Measurements from ENCODE around the gene MAP2.
A peak's percentile ranks its signal among the peaks of the same experiment; 100 is the strongest.
"Not testable (repeated sequence)": the region's sequence is repeated elsewhere in the genome, so short reads cannot be mapped to it uniquely, and the experiment has no call there.

The MAP2 gene

DNA sequence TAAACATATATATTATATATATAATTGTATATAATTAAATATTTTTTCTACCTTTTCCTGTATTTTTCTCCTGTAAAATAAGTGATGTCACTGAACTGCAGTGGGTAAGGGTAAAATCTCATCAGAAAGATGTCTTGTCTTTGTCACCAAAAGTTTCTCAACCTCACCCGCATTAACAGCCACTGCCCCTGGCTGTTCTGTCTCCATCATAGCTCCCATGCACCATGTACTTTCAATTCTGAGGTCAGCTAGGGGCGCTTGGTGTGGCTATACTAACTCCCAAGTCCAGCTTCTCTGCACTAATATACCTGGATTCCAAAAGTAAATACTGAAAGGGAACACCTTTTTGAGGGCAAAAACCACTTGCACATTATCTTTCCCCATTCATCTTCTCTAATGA lies 46.6 kb downstream of the MAP2 start:
- DNase-seq, result no peak
- intact Hi-C loops (cut with DNase I), result no loop called here

DNA sequence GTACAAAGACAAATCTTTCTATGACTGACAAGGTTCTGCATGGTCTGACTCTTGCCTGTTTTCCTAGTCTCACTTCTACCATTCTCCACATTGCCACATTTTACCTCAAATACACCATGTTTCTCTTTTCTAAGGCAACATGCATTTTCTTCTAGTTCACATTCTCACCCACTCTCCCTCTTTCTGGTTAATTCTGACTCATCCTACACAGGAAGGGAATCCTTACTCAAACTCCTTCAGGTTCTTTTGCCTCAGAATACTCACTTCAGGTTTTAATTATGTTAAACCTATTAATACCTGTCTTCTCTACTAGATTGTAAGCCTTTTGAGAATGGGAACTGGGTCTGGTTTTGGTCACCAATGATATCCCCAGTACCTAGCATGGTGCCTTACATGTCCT lies 47.2 kb downstream of the MAP2 start:
- intact Hi-C loops (cut with DNase I), result no loop called here
- no peak for DNase-seq

DNA sequence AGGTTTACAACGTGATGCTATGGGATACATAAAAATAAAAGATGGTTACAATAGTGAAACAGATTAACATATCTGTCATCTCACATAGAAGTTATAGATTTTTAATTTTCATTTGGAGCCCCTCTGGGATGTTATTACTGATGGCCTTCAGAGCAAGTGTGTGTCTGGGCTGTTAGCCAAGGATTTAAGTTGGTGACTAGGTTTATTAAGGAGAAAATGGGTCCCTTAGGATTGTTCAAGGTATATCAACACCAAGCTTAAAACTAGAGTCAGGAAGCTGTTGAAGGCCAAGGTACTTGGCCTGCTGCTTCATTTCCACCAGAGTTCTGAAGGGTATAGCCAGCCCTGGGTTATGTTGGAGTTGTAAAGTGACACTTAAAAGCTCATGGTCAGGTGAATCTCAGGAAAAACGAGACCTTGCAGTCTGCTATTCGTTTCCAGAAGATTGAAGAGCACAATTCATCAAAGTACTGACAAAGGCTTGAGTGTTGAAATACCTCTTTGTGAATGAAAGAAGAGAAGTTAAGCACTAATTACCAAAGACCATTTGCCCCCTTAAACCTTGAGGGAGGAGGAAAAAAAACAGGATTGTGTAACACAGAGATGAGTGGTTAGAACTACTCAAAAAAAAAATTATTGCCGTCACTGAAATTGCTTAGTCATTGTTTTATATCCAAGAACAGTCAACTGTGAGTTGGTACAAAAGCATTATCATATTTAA lies 48.4 kb downstream of the MAP2 start:
- intact Hi-C loops (cut with DNase I), result no loop called here
- no peak for DNase-seq

DNA sequence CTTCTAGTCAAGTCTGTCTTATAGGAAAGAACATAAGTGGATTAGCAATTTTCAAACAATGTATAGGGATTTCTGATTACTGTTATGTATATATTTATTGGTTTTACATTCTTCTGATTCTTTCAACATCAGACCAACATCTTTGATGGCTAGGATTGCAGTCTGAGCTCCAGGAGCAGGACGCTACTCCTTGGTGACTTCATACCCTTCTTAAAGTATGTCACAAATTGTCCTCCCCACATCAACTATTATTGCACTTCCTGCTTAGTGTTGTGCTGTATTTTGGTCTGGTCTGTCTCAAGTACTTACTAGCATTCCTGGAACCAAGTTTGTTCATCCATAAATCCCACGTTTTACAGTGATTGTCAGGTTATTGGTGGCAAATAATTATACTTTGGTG lies 49.0 kb downstream of the MAP2 start:
- no peak for DNase-seq
- intact Hi-C loops (cut with DNase I), result no loop called here

DNA sequence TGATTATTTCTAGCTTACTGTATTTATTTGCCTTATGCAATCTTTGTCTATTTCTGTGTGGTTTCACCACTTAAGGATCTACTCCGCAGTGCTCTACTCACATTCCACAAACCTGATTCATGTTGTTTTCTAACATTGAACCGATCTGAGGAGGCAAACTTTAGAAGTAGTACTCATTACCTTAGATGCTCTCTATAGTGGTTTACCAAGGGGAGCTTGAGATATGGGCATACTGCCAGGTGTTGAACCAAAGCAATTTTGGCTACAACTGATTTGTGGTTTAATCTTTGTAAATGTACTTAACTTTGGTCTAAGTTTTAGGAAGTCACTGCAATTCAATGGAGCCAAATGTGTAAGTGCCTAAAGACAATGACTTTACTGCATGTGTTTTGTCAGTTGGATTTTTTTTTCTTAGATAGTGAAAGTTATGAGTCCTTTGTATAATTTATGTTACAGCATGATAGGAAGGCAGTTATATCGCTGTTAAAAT lies 50.1 kb downstream of the MAP2 start:
- intact Hi-C loops (cut with DNase I), result no loop called here
- no peak for DNase-seq

DNA sequence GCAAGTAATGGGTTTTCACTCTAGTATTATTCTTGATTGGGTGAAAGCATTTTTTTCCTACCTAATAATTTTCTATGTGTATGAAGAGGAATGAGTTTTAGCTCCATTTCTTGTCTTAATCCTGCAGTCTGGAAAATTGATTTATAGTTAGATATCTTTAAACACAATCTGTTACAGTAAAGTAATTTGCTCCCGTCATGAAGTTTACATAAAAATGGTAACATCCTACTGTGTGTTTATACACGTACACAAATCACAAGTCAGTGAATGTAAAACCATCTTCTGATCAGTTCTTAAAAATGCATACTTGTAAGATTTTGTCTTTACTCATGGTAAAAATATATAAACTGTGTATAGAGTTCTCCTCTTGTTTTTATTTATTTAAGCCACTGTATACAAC lies 51.1 kb downstream of the MAP2 start:
- DNase-seq, result no peak
- intact Hi-C loops (cut with DNase I), result no loop called here

DNA sequence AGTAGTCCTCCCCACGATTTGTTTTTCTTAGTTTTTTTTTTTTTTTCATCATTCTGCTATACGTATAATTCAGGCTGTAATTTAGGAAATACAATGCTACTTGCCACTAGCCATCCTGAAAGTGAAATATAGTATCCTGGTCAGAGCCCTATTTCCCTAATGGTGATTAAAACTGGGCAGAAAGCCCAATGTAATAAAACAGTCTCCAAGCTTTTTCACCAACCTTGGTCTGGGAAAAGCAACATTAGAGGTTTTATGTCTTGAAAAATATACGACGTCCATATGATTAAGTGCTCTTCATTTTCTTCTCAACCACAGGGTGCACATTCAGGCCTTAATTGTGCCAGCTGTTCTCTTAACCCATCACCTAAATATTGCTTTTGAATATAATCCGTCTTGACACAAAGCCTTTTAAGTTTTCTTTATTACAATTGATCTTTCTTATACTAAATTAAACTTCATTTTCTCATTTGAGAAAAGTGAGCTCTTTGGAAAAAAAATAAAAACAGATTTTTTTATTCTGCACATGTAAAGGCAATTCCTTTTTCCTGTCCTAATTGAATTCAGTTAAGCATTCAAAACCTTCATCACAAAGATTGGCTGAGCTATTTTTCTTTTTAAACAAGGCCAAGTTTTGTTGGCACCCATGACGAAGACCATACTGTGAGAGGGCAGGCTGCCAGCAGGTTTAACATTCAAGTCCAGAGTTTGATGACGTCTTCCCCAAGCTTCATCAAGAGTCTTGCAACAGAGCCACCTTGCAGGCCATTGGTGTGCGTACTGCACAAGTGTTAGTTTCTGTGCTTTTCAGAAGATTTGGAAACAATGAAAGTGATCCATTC lies 52.7 kb downstream of the MAP2 start:
- peak in 30 of 42 donors; percentile 4 to 80 (median 44) for DNase-seq
- intact Hi-C loops (cut with DNase I), result no loop called here

DNA sequence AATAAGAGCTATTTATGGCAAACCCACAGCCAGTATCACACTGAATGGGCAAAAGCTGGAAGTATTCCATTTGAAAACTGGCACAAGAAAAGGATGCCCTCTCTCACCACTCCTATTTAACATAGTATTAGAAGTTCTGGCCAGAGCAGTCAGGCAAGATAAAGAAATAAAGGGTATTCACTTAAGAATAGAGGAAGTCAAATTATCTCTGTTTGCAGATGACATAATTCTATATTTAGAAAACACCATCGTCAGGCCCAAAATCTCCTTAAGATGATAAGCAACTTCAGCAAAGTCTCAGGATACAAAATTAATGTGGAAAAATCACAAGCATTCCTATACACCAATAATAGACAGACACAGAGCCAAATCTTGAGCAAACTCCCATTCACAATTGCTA lies 68.4 kb downstream of the MAP2 start:
- intact Hi-C loops (cut with DNase I); DNase-seq: not testable (repeated sequence)

DNA sequence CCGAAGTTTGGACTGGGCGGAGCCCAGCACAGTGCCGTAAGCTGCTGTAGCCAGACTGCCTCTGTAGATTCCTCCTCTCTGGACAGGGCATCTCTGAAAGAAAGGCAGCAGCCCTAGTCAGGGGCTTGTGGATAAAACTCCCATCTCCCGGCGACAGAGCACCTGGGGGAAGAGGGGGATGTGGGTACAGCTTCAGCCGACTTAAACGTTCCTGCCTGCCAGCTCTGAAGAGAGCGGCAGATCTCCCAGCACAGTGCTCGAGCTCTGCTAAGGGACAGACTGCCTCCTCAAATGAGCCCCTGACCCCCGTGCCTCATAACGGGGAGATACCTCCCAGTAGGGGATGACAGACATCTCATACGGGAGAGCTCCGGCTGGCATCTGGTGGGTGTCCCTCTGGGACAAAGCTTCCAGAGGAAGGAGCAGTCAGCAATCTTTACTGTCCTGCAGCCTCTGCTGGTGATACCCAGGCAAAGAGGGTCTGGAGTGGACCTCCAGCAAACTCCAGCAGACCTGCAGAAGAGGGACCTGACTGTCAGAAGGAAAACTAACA lies 71.3 kb downstream of the MAP2 start:
- intact Hi-C loops (cut with DNase I), result not testable (repeated sequence)

DNA sequence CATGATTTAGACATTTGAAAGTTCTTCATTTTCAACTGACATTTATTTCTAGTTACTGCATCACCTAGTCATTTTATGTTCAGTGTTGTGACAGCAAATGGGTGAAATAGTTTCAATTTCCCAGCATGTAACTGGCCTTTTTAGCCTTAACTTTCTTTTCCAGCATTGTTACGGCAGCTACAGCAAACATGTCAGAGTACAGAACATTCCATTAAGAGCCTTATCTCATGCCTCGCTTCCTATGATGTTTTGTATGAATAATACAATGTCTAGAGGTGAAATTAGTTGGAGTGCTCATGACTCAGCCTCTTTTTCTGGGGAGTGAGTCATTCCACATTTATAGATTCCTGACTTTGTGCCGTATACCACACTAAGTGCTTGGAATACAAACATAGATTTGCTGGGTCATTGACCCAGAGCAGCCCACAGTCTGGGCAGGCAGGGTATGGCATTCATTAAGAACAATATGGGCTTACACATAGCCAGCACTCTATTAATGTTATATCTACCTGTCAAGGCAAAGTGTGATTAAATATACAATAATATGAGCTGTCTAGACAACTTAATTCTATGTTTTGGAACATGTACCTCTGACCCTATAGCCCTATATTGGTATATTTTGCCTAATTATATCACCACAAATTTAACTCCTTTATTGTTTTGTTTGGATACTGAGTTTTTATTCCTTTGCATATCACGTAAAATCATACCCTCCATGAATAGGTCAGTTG lies 72.2 kb downstream of the MAP2 start:
- intact Hi-C loops (cut with DNase I), result no loop called here
- peak in 16 of 42 donors; percentile 4 to 71 (median 26) for DNase-seq

More for the DNA sequence above, 71.3 kb downstream of the MAP2 start:
- DNase-seq, result not testable (repeated sequence)

DNA sequence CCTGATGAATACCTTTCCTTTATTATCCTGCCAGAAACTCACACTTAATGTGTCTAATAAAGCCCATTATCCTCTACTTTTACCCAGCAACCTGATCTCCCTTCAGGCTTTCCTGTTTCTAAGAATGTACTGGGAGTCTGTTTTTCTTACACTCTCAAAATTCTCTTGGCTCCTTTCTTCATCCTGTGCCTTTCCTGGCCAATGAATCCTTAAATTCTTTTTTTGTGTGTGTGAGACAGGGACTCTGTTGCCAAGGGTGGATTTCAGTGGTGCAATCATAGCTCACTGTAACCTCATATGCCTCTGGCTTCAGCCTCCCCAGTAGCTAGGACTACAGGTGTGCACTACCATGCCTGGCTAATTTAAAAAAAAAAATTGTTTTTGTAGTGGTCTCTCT lies 72.7 kb downstream of the MAP2 start:
- intact Hi-C loops (cut with DNase I), result no loop called here
- DNase-seq, result no peak

DNA sequence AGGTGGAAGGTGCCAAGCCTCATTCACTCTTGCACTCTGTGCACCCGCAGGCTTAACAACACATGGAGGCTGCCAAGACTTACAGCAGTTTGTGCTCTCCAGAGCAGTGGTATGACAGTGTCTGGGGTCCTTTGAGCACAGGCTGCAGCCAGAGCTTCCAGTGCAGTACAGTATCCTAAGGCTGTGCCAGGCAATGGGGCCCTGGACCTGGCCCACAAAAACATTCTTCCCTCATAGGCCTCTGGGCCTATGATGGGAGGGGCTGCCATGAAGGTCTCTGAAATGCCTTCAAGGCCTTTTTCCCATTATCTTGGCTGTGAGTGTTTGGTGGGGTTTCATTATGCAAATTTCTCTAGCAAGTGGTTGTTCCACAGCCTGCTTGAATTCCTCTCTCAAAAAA lies 74.8 kb downstream of the MAP2 start:
- DNase-seq, result no peak
- intact Hi-C loops (cut with DNase I), result no loop called here

DNA sequence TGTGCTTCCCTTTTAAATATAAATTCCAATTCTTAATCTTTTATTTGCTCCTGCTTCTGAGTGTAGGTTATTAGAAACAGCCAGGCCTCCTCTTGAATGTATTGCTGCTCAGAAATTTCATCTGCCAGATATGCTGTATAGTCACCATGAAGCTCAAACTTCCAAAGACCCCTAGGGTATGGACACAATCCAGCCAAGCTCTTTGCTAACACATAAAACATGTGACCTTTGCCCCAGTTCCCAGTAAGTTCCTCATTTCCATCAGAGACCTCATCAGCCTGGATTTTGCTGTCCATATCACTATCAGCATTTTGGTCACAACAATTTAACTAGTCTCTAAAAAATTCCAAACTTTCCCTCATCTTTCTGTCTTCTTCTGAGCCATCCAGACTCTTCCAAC lies 75.2 kb downstream of the MAP2 start:
- DNase-seq, result no peak
- intact Hi-C loops (cut with DNase I), result no loop called here

DNA sequence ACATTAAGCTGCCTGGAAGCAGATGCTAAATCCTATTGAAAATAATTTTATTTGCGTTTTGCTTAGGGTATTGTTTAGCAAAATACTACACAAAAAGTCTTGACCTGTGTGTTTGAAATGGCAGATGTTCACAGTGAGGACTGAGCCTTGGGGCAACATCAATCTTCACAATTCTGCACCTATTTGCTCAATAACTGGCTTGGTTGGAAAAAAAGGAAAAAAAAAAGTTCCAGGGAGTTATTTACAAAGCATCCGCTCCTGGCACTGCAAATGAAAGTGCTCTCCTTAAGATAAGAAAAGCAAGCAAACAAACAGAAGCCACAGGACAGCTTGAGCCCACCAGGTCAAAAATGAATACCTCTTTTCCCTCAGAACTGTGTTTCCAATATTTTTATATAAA lies 77.7 kb downstream of the MAP2 start:
- intact Hi-C loops (cut with DNase I), result no loop called here
- no peak for DNase-seq

DNA sequence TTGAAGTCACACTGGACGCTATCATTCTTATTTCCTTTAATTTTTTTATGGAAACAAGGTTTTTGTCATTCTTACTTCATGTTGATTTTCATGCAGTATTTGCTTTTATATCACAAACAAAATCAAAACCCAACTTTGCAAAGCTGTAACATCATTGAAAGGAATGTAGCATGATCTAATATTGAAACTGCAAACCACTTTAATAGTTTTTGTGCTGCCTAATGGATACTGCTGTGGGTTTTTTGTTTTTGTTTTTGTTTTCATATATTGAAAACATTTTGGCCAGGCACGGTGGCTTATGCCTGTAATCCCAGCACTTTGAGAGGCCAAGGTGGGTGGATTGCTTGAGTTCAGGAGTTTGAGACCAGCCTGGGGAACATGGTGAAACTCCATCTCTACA lies 81.6 kb downstream of the MAP2 start:
- intact Hi-C loops (cut with DNase I), result no loop called here
- no peak for DNase-seq

DNA sequence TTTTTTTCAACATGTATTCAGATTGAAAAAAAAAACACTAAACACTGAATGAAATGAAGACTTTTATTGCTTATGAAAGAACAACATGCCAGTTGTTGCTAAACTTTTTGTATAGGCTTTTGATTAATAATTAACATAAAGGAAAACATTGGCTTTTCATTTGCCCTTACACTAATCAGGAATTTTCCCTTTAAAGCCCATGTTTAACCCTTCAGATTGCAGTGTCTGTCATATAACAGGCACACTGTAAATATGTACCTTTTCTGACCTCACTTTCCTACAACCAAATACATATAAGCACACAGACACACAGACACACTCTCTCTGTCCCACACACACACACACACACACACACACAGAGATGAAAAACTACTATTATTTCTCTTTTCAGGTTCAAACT lies 84.4 kb downstream of the MAP2 start:
- intact Hi-C loops (cut with DNase I), result no loop called here
- DNase-seq, result no peak

DNA sequence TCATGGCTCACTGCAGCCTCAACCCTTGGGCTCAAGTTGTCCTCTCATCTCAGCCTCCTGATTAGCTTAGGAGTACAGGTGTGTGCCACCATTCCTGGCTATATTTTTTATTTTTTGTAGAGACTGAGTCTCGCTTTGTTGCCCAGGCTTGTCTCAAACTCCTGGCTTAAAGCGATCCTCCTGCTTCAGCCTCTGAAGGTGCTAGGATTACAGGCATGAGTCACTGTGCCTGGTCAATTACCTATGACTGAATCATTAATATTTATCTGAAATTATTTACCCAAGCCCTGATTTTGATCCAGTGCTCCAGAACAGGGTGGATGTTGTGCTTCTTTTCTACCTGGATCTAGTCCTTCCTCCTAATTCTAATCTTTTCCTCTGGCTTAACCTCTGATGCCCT lies 87.8 kb downstream of the MAP2 start:
- intact Hi-C loops (cut with DNase I), result no loop called here
- no peak for DNase-seq

DNA sequence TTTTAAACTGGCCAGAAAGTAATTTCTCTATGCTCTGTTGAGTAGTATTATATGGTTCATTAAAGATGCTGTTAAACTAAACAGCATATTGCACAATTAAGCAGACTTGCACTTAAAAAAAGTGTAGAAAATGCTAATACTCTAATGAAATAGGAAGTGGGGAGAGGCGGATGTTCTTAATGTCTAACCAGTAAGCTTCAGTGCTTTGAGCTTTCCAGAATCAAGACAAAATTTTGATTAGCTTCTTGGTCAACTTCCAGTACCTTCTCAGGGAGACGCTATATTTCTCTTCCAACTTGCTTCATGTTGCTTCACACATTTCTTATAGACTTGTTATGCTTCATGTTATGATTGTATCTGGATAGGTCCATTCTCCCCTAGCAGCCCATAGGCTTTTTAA lies 89.1 kb downstream of the MAP2 start:
- intact Hi-C loops (cut with DNase I), result no loop called here
- no peak for DNase-seq

DNA sequence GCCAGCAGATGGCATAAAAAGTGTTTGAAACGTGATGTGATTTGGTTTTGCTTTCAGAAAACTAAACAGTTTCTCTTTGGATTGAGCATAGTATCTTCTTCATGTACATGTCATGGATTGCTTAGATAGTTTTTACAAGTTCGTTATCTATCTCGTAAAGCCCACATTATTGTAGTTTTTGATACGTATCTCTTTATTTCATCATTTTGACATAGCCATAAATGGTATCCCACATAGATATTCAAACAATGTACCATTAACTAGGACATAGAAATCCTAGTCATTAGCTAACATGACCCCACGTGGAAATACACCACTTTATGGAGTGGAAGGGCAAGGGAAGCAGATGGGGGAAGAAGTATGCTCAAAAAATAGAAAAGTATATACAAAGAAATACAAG lies 93.6 kb downstream of the MAP2 start:
- intact Hi-C loops (cut with DNase I), result no loop called here
- no peak for DNase-seq

DNA sequence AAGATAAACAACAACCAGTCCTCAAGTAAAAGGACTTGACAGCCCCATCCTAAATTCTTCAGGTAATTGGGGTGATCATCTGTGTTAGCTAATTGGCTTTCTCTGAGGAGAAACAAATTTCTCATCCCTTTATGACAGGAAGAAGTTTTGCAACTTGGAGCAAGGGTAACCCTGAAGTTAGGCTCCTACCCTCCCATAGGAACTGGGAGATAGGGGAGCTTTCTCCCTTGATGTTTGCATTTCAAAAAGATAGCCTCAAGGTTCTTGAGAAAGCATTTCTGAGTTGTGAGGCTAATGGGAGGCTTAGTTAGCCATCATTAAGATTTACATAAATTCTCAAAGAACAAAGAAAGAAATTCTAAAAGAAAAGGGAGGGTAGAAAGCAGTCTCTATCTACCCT lies 95.4 kb downstream of the MAP2 start:
- no peak for DNase-seq
- intact Hi-C loops (cut with DNase I), result no loop called here
